DMS53 treated with DMSO at 0.1 percent for 48 hours (cell line): ENCODE data around the gene EML6.

Source experiments
- DNase-seq: peaks from one replicate; lab custom pipeline; 2025; ENCODE audit not compliant: unreplicated experiment; lab: John Stamatoyannopoulos, UW

Gene EML6

DNA sequence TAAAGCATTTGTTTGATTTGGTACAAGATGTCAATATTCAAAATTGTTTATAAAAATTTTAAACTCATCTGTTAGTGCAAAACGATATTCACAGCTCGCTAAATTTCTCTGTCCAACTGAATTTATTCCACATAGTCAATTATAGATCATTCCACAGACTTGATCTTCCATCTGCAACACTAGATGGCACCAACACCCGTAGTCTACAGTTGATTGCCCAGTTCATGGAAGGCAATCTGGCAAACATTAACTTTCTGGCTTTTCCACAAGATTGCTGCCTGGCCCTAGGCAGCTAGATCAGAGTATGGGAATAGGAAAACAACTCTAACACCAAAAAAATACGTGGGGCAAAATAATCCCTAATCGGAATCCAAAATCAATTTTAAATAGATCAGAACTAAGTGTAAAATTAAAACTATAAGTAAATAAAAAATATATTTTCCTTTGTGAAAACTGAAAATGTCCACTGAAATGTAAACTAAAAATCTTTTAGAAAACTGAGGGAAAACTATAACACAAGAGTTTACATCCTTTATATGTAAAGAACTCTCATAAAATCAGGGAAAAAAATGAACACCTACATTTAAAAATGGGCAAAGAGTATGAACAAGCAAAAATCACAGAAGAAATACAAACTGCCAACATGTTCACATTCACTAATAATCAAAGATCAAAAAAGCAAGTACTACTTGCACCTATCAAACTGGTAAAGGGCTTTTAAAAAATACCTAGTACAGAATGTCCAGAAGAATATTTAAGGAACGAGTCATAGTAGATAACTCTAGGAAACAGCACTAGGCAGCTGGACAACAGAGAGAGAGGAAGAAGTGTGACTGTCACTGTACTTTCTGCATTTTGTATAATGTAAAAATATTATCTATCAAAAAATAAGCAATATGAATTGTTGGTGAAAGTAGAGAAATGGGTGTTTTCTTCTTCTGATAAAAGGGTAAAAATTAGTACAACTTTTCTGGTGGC lies 291.8 kb downstream of the EML6 start:
- peak; percentile 88 for DNase-seq

- DNase-seq: no peak
These were observed 294.0 kb downstream of the EML6 start for GRCh38 chr2:55017428-55017827.

- DNase-seq: no peak
These were observed 294.4 kb downstream of the EML6 start for GRCh38 chr2:55017880-55018279.

- no peak for DNase-seq
These were observed 295.2 kb downstream of the EML6 start for GRCh38 chr2:55018619-55019018.

GRCh38 chr2:55019526-55020258 lies 296.2 kb downstream of the EML6 start:
- no peak for DNase-seq
